Gastroesophageal sphincter (tissue), 3 donors: ENCODE results near the gene WNT10A.
"Not testable (repeated sequence)": the region's sequence is repeated elsewhere in the genome, so short reads cannot be mapped to it uniquely, and the experiment has no call there.

ENCODE experiments used
- EP300 ChIP-seq: sonication (generic); formaldehyde crosslinking; IDR thresholded peaks from one replicate; pipeline ENCODE4 v1.6.1; 2017; ENCODE audit warnings: antibody characterized with exemption, mild to moderate bottlenecking
- POLR2A ChIP-seq, 2 donors: fragments of 450-650 bp; IDR thresholded peaks; one replicate each; pipeline ENCODE4 v1.6.1; 2017; ENCODE audit warnings: antibody characterized with exemption in 2 of 2, mild to moderate bottlenecking in 2 of 2, moderate library complexity in 1 of 2
- POLR2AphosphoS5 ChIP-seq: sonication (generic); formaldehyde crosslinking; IDR thresholded peaks from one replicate; pipeline ENCODE4 v1.6.1; 2017; ENCODE audit warnings: antibody characterized with exemption
- TF ChIP-seq, protein P1 (sequence below), 4 experiments: fragments of 200-600 bp in 2 of 4; fragments of 450-650 bp in 2 of 4; sonication (generic) in 1 of 4; IDR thresholded peaks; one replicate each; pipeline ENCODE4 v1.5.1; 2017 to 2019; ENCODE audit warnings: antibody characterized with exemption in 4 of 4, mild to moderate bottlenecking in 2 of 4, moderate library complexity in 2 of 4

GRCh38 chr2:218930488-218930887 is 49.8 kb downstream of the WNT10A start:
- TF ChIP-seq, protein P1, sequence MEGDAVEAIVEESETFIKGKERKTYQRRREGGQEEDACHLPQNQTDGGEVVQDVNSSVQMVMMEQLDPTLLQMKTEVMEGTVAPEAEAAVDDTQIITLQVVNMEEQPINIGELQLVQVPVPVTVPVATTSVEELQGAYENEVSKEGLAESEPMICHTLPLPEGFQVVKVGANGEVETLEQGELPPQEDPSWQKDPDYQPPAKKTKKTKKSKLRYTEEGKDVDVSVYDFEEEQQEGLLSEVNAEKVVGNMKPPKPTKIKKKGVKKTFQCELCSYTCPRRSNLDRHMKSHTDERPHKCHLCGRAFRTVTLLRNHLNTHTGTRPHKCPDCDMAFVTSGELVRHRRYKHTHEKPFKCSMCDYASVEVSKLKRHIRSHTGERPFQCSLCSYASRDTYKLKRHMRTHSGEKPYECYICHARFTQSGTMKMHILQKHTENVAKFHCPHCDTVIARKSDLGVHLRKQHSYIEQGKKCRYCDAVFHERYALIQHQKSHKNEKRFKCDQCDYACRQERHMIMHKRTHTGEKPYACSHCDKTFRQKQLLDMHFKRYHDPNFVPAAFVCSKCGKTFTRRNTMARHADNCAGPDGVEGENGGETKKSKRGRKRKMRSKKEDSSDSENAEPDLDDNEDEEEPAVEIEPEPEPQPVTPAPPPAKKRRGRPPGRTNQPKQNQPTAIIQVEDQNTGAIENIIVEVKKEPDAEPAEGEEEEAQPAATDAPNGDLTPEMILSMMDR (IDR thresholded peaks at IDR 0.05) = not testable (repeated sequence)
- TF ChIP-seq POLR2A (IDR thresholded peaks at IDR 0.05); EP300; POLR2AphosphoS5: not testable (repeated sequence)
